Femur (tissue), 1 donor: ENCODE measurements around the gene PDLIM7.
A peak's percentile ranks its signal among the peaks of the same experiment; 100 is the strongest.
"Not testable (repeated sequence)": the region's sequence is repeated elsewhere in the genome, so short reads cannot be mapped to it uniquely, and the experiment has no call there.

Experiments used
- DNase-seq: peaks from one replicate; pipeline ENCODE4 v3.0.0-alpha.2; 2017

Gene PDLIM7

GRCh38 chr5:177490311-177490991 is 7.0 kb downstream of the PDLIM7 start:
- DNase-seq = no peak

- no peak for DNase-seq
Observed at GRCh38 chr5:177489119-177489716, 8.2 kb downstream of the PDLIM7 start.

- DNase-seq = no peak
Observed at GRCh38 chr5:177487975-177488374, 9.4 kb downstream of the PDLIM7 start.

GRCh38 chr5:177487144-177487543 is 10.3 kb downstream of the PDLIM7 start:
- DNase-seq = no peak

GRCh38 chr5:177486256-177486655 is 11.1 kb downstream of the PDLIM7 start:
- DNase-seq = no peak

- DNase-seq = not testable (repeated sequence)
Observed at GRCh38 chr5:177485753-177486152, 11.7 kb downstream of the PDLIM7 start.

GRCh38 chr5:177484902-177485549 is 12.4 kb downstream of the PDLIM7 start:
- no peak for DNase-seq

- DNase-seq = no peak
Observed at GRCh38 chr5:177483994-177484901, 13.2 kb downstream of the PDLIM7 start.

- no peak for DNase-seq
Observed at GRCh38 chr5:177483042-177483441, 14.4 kb downstream of the PDLIM7 start.

GRCh38 chr5:177482359-177482795 is 15.0 kb downstream of the PDLIM7 start:
- DNase-seq = no peak

GRCh38 chr5:177479774-177480173 is 17.6 kb downstream of the PDLIM7 start:
- DNase-seq = no peak

- peak; percentile 79 for DNase-seq
Observed at GRCh38 chr5:177478711-177479646, 18.4 kb downstream of the PDLIM7 start.

GRCh38 chr5:177477701-177478477 is 19.5 kb downstream of the PDLIM7 start:
- no peak for DNase-seq

GRCh38 chr5:177476531-177477233 is 20.7 kb downstream of the PDLIM7 start:
- no peak for DNase-seq

- DNase-seq = no peak
Observed at GRCh38 chr5:177475563-177476427, 21.6 kb downstream of the PDLIM7 start.

- DNase-seq = no peak
Observed at GRCh38 chr5:177474846-177475562, 22.4 kb downstream of the PDLIM7 start.

GRCh38 chr5:177474002-177474476 is 23.4 kb downstream of the PDLIM7 start:
- no peak for DNase-seq

GRCh38 chr5:177473443-177474001 is 23.9 kb downstream of the PDLIM7 start, which contains the start of gene DBN1:
TSS of gene DBN1 (minus strand) at chr5:177473634. CDS start at chr5:177473521, 113 bp downstream.
- DNase-seq = peak; percentile 76
